Measurements from ENCODE around the gene UBE2S.
"Not testable (repeated sequence)": the region's sequence is repeated elsewhere in the genome, so short reads cannot be mapped to it uniquely, and the experiment has no call there.

Gene UBE2S

DNA sequence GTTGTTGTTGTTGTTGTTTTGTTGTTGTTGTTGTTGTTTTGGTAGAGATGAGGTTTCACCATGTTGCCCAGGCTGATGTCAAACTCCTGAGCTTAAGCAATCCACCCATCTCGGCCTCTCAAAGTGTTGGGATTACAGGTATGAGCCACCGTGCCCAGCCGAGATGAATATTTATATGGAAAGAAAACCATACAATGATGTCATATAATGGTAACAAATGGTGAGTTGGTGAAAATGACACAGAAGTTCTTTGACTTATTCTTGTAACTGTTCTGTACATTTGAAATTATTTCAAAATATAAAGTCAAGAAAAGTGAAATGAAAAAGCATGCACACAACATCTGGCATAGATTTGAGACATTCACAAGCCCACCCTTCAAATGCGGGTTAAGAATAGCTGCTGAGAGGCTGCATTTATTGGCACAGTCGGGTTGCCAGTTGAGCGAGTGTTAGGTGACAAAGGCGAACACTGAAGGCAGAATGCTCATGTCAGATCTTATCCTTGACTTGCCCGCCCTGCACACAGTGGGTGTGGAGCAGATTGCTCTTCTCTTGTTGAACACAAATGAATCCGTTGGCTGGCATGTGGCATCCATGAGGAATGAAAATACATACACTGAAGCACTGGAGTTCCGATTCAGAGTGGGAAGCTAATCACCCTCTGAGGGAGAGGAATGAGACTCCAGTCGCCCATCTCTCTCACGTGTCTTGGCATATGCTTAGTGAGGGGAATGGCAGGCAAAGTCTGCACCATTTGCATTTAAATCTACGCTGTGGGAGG lies 15.8 kb upstream of the UBE2S start:
- no peaks in the 10 kb centered on the region for H3K36me3 Mint-ChIP-seq (ENCODE audit: low read depth)
- no peaks in the 10 kb centered on the region for H3K9me3 Mint-ChIP-seq
- TF ChIP-seq, protein P1, sequence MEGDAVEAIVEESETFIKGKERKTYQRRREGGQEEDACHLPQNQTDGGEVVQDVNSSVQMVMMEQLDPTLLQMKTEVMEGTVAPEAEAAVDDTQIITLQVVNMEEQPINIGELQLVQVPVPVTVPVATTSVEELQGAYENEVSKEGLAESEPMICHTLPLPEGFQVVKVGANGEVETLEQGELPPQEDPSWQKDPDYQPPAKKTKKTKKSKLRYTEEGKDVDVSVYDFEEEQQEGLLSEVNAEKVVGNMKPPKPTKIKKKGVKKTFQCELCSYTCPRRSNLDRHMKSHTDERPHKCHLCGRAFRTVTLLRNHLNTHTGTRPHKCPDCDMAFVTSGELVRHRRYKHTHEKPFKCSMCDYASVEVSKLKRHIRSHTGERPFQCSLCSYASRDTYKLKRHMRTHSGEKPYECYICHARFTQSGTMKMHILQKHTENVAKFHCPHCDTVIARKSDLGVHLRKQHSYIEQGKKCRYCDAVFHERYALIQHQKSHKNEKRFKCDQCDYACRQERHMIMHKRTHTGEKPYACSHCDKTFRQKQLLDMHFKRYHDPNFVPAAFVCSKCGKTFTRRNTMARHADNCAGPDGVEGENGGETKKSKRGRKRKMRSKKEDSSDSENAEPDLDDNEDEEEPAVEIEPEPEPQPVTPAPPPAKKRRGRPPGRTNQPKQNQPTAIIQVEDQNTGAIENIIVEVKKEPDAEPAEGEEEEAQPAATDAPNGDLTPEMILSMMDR (IDR thresholded peaks at IDR 0.05), result no peak
- no peaks in the 10 kb centered on the region for H3K4me1 Mint-ChIP-seq
- no peak overlapping the region for H3K27ac Mint-ChIP-seq
- H3K27me3 Mint-ChIP-seq (ENCODE audit: low read depth, poor library complexity), result peaks cover 84% of the 10 kb centered on the region
- no peak overlapping the region for H3K4me3 Mint-ChIP-seq
- DNase-seq, result no peak

- peaks cover 78% of the 10 kb centered on the region for H3K27me3 Mint-ChIP-seq (ENCODE audit: low read depth, poor library complexity)
- H3K36me3 Mint-ChIP-seq (ENCODE audit: low read depth); H3K9me3 Mint-ChIP-seq; DNase-seq; H3K27ac Mint-ChIP-seq; H3K4me1 Mint-ChIP-seq; H3K4me3 Mint-ChIP-seq: not testable (repeated sequence)
Observed at GRCh38 chr19:55421281-55421680, 13.7 kb upstream of the UBE2S start.

- no peaks in the 10 kb centered on the region for H3K9me3 Mint-ChIP-seq
- H3K36me3 Mint-ChIP-seq (ENCODE audit: low read depth), result no peaks in the 10 kb centered on the region
- peaks cover 70% of the 10 kb centered on the region for H3K27me3 Mint-ChIP-seq (ENCODE audit: low read depth, poor library complexity)
- H3K4me3 Mint-ChIP-seq, result no peak overlapping the region
- no peak overlapping the region for H3K27ac Mint-ChIP-seq
- no peak for DNase-seq
- TF ChIP-seq, protein P1 (IDR thresholded peaks at IDR 0.05), result no peak
- H3K4me1 Mint-ChIP-seq, result peaks cover 6% of the 10 kb centered on the region
Observed at GRCh38 chr19:55419624-55420236, 12.1 kb upstream of the UBE2S start.

- TF ChIP-seq, protein P1 (IDR thresholded peaks at IDR 0.05), result no peak
- Mint-ChIP-seq H3K27ac (no peak overlapping the region), H3K4me1 (peaks cover 6% of the 10 kb centered on the region), H3K9me3 (no peaks in the 10 kb centered on the region), H3K4me3 (no peak overlapping the region), H3K27me3 (ENCODE audit: low read depth, poor library complexity) (peaks cover 70% of the 10 kb centered on the region), H3K36me3 (ENCODE audit: low read depth) (no peaks in the 10 kb centered on the region)
- DNase-seq, result no peak
Observed at GRCh38 chr19:55419103-55419502, 11.5 kb upstream of the UBE2S start.

DNA sequence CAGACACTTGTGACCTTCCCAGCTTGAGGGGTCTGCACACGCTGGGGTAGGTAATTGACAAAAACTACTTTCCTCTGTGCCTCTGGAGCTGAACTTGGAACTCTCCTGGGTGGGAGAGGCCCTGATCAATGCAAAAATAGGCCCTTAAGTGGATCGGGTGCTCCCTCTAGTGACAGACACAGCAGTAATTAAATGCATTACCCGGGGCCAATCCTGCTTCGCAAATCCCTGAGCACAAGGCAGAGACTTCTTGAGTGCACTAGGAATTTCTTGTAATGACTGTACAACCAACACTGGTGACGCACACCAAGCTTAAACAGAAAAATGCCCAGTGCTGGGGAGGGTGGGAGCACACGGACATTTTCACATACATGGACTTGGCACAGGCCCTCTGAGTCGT lies 10.6 kb upstream of the UBE2S start:
- DNase-seq, result peak; percentile 62
- Mint-ChIP-seq H3K36me3 (ENCODE audit: low read depth) (no peaks in the 10 kb centered on the region), H3K27ac (no peak overlapping the region), H3K4me3 (no peak overlapping the region), H3K4me1 (peaks cover 6% of the 10 kb centered on the region), H3K27me3 (ENCODE audit: low read depth, poor library complexity) (peaks cover 66% of the 10 kb centered on the region), H3K9me3 (no peaks in the 10 kb centered on the region)
- TF ChIP-seq, protein P1 (IDR thresholded peaks at IDR 0.05), result peak; percentile 65

GRCh38 chr19:55410168-55410567 lies 2.6 kb upstream of the UBE2S start:
- Mint-ChIP-seq H3K9me3 (peaks cover 32% of the 10 kb centered on the region), H3K27me3 (ENCODE audit: low read depth, poor library complexity) (peaks cover 32% of the 10 kb centered on the region), H3K27ac (no peak overlapping the region), H3K36me3 (ENCODE audit: low read depth) (peaks cover 35% of the 10 kb centered on the region), H3K4me3 (no peak overlapping the region), H3K4me1 (peaks cover 19% of the 10 kb centered on the region)
- TF ChIP-seq, protein P1 (IDR thresholded peaks at IDR 0.05), result no peak
- no peak for DNase-seq

- not testable (repeated sequence) for DNase-seq, H3K4me3 Mint-ChIP-seq, H3K27ac Mint-ChIP-seq
- peaks cover 19% of the 10 kb centered on the region for H3K4me1 Mint-ChIP-seq
- peaks cover 24% of the 10 kb centered on the region for H3K27me3 Mint-ChIP-seq (ENCODE audit: low read depth, poor library complexity)
- H3K9me3 Mint-ChIP-seq, result peaks cover 32% of the 10 kb centered on the region
- peaks cover 36% of the 10 kb centered on the region for H3K36me3 Mint-ChIP-seq (ENCODE audit: low read depth)
Observed at GRCh38 chr19:55409179-55409578, 1.6 kb upstream of the UBE2S start.

Measured in nephron progenitor cell (in vitro differentiated cells).